K562 (cell line): Measurements from ENCODE around the gene CPPED1. TPM values are rescaled to one million over a fixed set of nuclear protein-coding genes. Genes with fewer than 3 reads are reported as not detected.
A peak's percentile ranks its signal among the peaks of the same experiment; 100 is the strongest.

Source experiments
- CEBPG ChIP-seq, 3 experiments: fragments of 200-800 bp in 1 of 3; sonication (Bioruptor generic) in 1 of 3; sonication (generic) in 1 of 3; formaldehyde crosslinking in 1 of 3; IDR thresholded peaks in 2 of 3; conservative IDR thresholded peaks in 1 of 3; 2 replicates each; pipeline versions ENCODE4 v1.6.1 to v1.8.0; 2016 to 2022; ENCODE audit warnings: missing compliant biosample characterization in 2 of 3, missing genetic modification characterization in 2 of 3, mild to moderate bottlenecking in 1 of 3, missing genetic modification reagents in 1 of 3
- CHAMP1 ChIP-seq: fragments of 450-650 bp; IDR thresholded peaks from 2 replicates; pipeline ENCODE4 v1.6.1; 2016; ENCODE audit warnings: mild to moderate bottlenecking
- CHD1 ChIP-seq: fragments of 200-600 bp; sonication (generic); IDR thresholded peaks from one replicate; pipeline ENCODE4 v1.6.1; 2012; ENCODE audit warnings: mild to moderate bottlenecking, moderate library complexity, low read length, inconsistent platforms
- FOXJ3 ChIP-seq: sonication (generic); formaldehyde crosslinking; IDR thresholded peaks from 2 replicates; pipeline ENCODE4 v1.4.0; 2020; ENCODE audit warnings: mild to moderate bottlenecking, missing genetic modification reagents
- HOMEZ ChIP-seq: fragments of 250-450 bp; sonication (Bioruptor Pico); IDR thresholded peaks from 2 replicates; pipeline ENCODE4 v1.4.0; 2020; ENCODE audit warnings: mild to moderate bottlenecking, moderate library complexity
- JUNB ChIP-seq: fragments of 450-650 bp; formaldehyde crosslinking; conservative IDR thresholded peaks from 2 replicates; pipeline ENCODE4 v1.4.0; 2020; ENCODE audit warnings: mild to moderate bottlenecking
- KLF16 ChIP-seq: IDR thresholded peaks from 2 replicates; pipeline ENCODE4 v1.6.1; 2016; ENCODE audit warnings: antibody characterized with exemption
- NFXL1 ChIP-seq: fragments of 450-650 bp; formaldehyde crosslinking; IDR thresholded peaks from 2 replicates; pipeline ENCODE4 v1.4.0; 2021; ENCODE audit warnings: mild to moderate bottlenecking
- THAP12 ChIP-seq: fragments of 250-450 bp; sonication (Bioruptor Pico); IDR thresholded peaks from 2 replicates; pipeline ENCODE4 v1.9.0; 2021; ENCODE audit warnings: mild to moderate bottlenecking, inconsistent platforms
- ZFP30 ChIP-seq: fragments of 250-450 bp; sonication (Bioruptor Pico); IDR thresholded peaks from 2 replicates; pipeline ENCODE4 v1.8.0; 2022; ENCODE audit warnings: moderate library complexity, mild to moderate bottlenecking, inconsistent platforms, borderline replicate concordance
- ZNF449 ChIP-seq: fragments of 250-450 bp; sonication (Bioruptor Pico); IDR thresholded peaks from 2 replicates; pipeline ENCODE4 v1.8.0; 2022; ENCODE audit warnings: moderate library complexity, mild to moderate bottlenecking, inconsistent platforms
- polyA plus RNA-seq, 8 experiments: library from polyadenylated mRNA; depleted of rRNA in 4 of 8; stranded (reverse) in 5 of 8; unstranded in 3 of 8; fragments of >200 nt; fragmentation: Nextera tagmentation in 2 of 8; fragmentation: Illumina TruSeq in 1 of 8; extraction: Ambion mirVana in 2 of 8; extraction: Trizol in 1 of 8; gene quantifications; 2 replicates each; pipeline versions ENCODE4 v1.2.1 to v1.2.3, GENCODE V29; 2011 to 2014; ENCODE audit warnings: inconsistent platforms in 1 of 8, missing spikeins in 1 of 8
- total RNA-seq, 7 experiments: library from RNA; depleted of rRNA in 6 of 7; stranded (reverse); fragments of >200 nt in 6 of 7; fragmentation: Illumina TruSeq in 2 of 7; extraction: Trizol in 2 of 7; gene quantifications; 2 replicates each; pipeline versions ENCODE4 v1.2.1 to v1.2.3, GENCODE V29; 2011 to 2021; ENCODE audit warnings: low replicate concordance in 1 of 7

CPPED1 gene
- total and polyA plus RNA-seq, 9 of the 15 experiments (the other 6 are each of a cell fraction or from before 2014, with no cell fraction given): 7.5 to 25.7 (median 16.9) TPM

GRCh38 chr16:12801511-12802042 is 2.1 kb downstream of the CPPED1 start (continued):
- TF ChIP-seq CHAMP1: no peak
- peak; percentile 62; the same call in 1 of the 2 replicates for TF ChIP-seq KLF16
- no peak for TF ChIP-seq FOXJ3 (CRISPR knock-in tag)
- TF ChIP-seq ZNF449 (CRISPR knock-in tag): no peak
- no peak for TF ChIP-seq JUNB
- TF ChIP-seq NFXL1 (CRISPR knock-in tag): no peak
- no peak for TF ChIP-seq HOMEZ (CRISPR knock-in tag)
- no peak for TF ChIP-seq ZFP30 (CRISPR knock-in tag)
- no peak for TF ChIP-seq THAP12 (CRISPR knock-in tag)
- no peak for TF ChIP-seq CHD1
- TF ChIP-seq CEBPG (CRISPR knock-in tag; IDR thresholded peaks at IDR 0.05): no peak
- peak in 1 of 2 experiments; percentile 52; a peak in 2 of 4 replicates for TF ChIP-seq CEBPG (tag; conservative IDR thresholded peaks at IDR 0.05 in 1 of 2, IDR thresholded peaks at IDR 0.05 in 1 of 2)
